IMR-90 (cell line): Measurements from ENCODE around the gene NDUFAB1.

Experiments
- BHLHE40 ChIP-seq: fragments of 150-350 bp; IDR thresholded peaks from 2 replicates; pipeline ENCODE4 v1.6.1; 2016; ENCODE audit warnings: mild to moderate bottlenecking, low read depth, low read length
- CEBPB ChIP-seq: IDR thresholded peaks from 2 replicates; pipeline ENCODE4 v1.6.1; 2012; ENCODE audit warnings: low read depth, low read length, improper control_type of control experiment
- MAFK ChIP-seq: IDR thresholded peaks from 2 replicates; pipeline ENCODE4 v1.6.1; 2012; ENCODE audit warnings: low read depth, low read length, improper control_type of control experiment
- MAZ ChIP-seq: IDR thresholded peaks from 2 replicates; pipeline ENCODE4 v1.6.1; 2012; ENCODE audit warnings: low read depth, mild to moderate bottlenecking, low read length, improper control_type of control experiment, moderate library complexity, borderline replicate concordance
- NFE2L2 ChIP-seq: fragments of 150-350 bp; IDR thresholded peaks from 2 replicates; pipeline ENCODE4 v1.6.1; 2016; ENCODE audit warnings: low read depth, mild to moderate bottlenecking, low read length
- POLR2A ChIP-seq: IDR thresholded peaks from 2 replicates; pipeline ENCODE4 v1.6.1; 2012; ENCODE audit warnings: mild to moderate bottlenecking, low read depth, low read length
- RAD21 ChIP-seq: IDR thresholded peaks from 2 replicates; pipeline ENCODE4 v1.6.1; 2012; ENCODE audit warnings: low read length, improper control_type of control experiment
- RFX5 ChIP-seq: IDR thresholded peaks from 2 replicates; pipeline ENCODE4 v1.8.0; 2012; ENCODE audit warnings: low read depth, mild to moderate bottlenecking, low read length, moderate library complexity
- TF ChIP-seq, protein P1 (sequence below): conservative IDR thresholded peaks from 2 replicates; pipeline ENCODE4 v1.5.1; 2012; ENCODE audit warnings: mild to moderate bottlenecking, low read depth, low read length, improper control_type of control experiment
- TF ChIP-seq, protein P2 (sequence below): fragments of 150-350 bp; IDR thresholded peaks from 2 replicates; pipeline ENCODE4 v1.6.1; 2017; ENCODE audit warnings: mild to moderate bottlenecking, antibody characterized with exemption, low read length, low read depth

DNA sequence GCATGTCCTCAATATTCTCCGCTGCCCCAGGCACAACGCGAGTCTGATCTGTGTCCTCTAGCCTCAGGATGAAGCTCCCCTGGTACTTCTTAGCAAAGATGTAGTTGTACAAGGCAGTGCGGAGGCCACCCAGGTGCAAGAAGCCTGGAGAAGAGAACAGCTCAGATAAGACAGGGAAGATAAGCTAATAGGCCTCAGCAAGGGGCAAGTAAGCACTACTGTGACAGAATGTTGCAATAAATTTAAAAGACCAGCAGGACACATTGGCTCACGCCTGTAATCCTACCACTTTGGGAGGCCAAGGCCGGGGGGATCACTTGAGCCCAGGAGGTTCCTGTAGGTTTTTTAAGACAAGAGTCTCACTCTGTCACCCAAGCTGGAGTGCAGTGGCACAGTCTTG is 44.0 kb downstream of the NDUFAB1 start:
- TF ChIP-seq, protein P1, sequence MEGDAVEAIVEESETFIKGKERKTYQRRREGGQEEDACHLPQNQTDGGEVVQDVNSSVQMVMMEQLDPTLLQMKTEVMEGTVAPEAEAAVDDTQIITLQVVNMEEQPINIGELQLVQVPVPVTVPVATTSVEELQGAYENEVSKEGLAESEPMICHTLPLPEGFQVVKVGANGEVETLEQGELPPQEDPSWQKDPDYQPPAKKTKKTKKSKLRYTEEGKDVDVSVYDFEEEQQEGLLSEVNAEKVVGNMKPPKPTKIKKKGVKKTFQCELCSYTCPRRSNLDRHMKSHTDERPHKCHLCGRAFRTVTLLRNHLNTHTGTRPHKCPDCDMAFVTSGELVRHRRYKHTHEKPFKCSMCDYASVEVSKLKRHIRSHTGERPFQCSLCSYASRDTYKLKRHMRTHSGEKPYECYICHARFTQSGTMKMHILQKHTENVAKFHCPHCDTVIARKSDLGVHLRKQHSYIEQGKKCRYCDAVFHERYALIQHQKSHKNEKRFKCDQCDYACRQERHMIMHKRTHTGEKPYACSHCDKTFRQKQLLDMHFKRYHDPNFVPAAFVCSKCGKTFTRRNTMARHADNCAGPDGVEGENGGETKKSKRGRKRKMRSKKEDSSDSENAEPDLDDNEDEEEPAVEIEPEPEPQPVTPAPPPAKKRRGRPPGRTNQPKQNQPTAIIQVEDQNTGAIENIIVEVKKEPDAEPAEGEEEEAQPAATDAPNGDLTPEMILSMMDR, result no peak
- no peak for TF ChIP-seq RFX5
- no peak for TF ChIP-seq CEBPB
- TF ChIP-seq POLR2A, result no peak
- TF ChIP-seq RAD21, result no peak
- TF ChIP-seq, protein P2, sequence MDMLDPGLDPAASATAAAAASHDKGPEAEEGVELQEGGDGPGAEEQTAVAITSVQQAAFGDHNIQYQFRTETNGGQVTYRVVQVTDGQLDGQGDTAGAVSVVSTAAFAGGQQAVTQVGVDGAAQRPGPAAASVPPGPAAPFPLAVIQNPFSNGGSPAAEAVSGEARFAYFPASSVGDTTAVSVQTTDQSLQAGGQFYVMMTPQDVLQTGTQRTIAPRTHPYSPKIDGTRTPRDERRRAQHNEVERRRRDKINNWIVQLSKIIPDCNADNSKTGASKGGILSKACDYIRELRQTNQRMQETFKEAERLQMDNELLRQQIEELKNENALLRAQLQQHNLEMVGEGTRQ, result no peak
- TF ChIP-seq MAFK, result no peak
- no peak for TF ChIP-seq NFE2L2
- TF ChIP-seq MAZ, result no peak
- TF ChIP-seq BHLHE40, result no peak
